Coronary artery (tissue), 2 donors: ENCODE results near the gene LRFN2.

Experiments used
- DNase-seq: peaks from one replicate; pipeline ENCODE4 v3.0.0-alpha.2; 2017; ENCODE audit warnings: low spot score
- H3K27ac ChIP-seq, 2 donors: fragments of 200-600 bp; sonication (generic); one replicate each; pipeline ENCODE4 v1.5.1; 2016 to 2019
- H3K4me3 ChIP-seq: fragments of 200-600 bp; sonication (generic); 2 replicates; pipeline ENCODE4 v1.5.1; 2016; ENCODE audit warnings: mild to moderate bottlenecking, moderate library complexity
- CTCF ChIP-seq: fragments of 200-600 bp; sonication (generic); IDR thresholded peaks from one replicate; pipeline ENCODE4 v1.5.1; 2019; ENCODE audit warnings: antibody characterized with exemption

The LRFN2 gene

GRCh38 chr6:40343877-40344565 lies 243.1 kb downstream of the LRFN2 start:
- peak; percentile 63 for DNase-seq
- no peak overlapping the region for H3K27ac ChIP-seq
- H3K4me3 ChIP-seq, result no peak overlapping the region
- no peak for TF ChIP-seq CTCF

GRCh38 chr6:40343318-40343876 lies 243.8 kb downstream of the LRFN2 start:
- H3K27ac ChIP-seq, result no peak overlapping the region
- peak; percentile 43 for DNase-seq

GRCh38 chr6:40342723-40343122 lies 244.4 kb downstream of the LRFN2 start:
- TF ChIP-seq CTCF, result no peak
- Histone ChIP-seq H3K27ac (no peak overlapping the region), H3K4me3 (no peak overlapping the region)
- peak; percentile 36 for DNase-seq

More at GRCh38 chr6:40343318-40343876, 243.8 kb downstream of the LRFN2 start:
- no peak for TF ChIP-seq CTCF
- no peak overlapping the region for H3K4me3 ChIP-seq

GRCh38 chr6:40341726-40342125 lies 245.4 kb downstream of the LRFN2 start:
- no peak for DNase-seq
- no peak for TF ChIP-seq CTCF
- no peak overlapping the region for H3K27ac ChIP-seq
- no peak overlapping the region for H3K4me3 ChIP-seq
